GM19239 (cell line): ENCODE results near the gene DGKA.
"Not testable (repeated sequence)": the region's sequence is repeated elsewhere in the genome, so short reads cannot be mapped to it uniquely, and the experiment has no call there.

Experiments
- DNase-seq: peaks from one replicate; pipeline ENCODE4 v3.0.0; 2011; ENCODE audit warnings: low spot score; ENCODE audit not compliant: insufficient read length
- FAIRE-seq: peaks from 2 replicates; lab custom pipeline; 2011; peaks lifted over from hg19 to GRCh38; lab: Jason Lieb, UNC

DGKA gene

GRCh38 chr12:55965240-55965639 is 34.3 kb downstream of the DGKA start:
- no peak for FAIRE-seq
- DNase-seq, result no peak

DNA sequence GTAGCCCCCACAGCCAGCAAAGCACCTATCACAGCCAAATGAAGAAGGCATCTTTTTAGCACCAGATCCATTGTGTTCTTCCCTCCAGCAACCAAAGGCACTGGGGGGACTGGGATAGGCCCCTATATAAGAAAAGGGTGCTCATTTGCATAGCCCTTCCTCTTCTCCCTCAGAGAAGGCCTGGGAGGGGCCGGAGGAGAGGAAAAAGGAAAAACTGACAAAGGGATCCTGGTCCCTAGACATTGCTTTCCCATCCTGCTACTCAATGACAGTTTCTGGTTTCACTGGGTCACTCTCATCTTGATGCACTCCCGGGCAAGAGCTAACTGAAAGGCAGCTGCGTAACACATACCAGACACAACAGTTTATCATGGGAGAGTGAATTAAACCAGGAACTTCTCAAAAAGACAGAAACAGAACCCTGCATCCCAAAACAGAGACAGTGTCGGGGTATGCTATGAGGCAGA is 35.0 kb downstream of the DGKA start, which contains the start of gene PMEL:
Gene PMEL, minus strand, starts transcription at position 102 of the 467 bp plus-strand sequence. Its CDS starts 31 bp downstream, at position 71.
- FAIRE-seq, result no peak

GRCh38 chr12:55966408-55967281 is 35.7 kb downstream of the DGKA start, which contains the start of gene CDK2:
Gene CDK2 (plus strand): TSS chr12:55966830. CDS start chr12:55967009, 179 bp downstream.
- peak; percentile 77 for DNase-seq
- FAIRE-seq, result peak; percentile 87

More for the DNA sequence above, 35.0 kb downstream of the DGKA start, which contains the start of gene PMEL:
- no peak for DNase-seq

DNA sequence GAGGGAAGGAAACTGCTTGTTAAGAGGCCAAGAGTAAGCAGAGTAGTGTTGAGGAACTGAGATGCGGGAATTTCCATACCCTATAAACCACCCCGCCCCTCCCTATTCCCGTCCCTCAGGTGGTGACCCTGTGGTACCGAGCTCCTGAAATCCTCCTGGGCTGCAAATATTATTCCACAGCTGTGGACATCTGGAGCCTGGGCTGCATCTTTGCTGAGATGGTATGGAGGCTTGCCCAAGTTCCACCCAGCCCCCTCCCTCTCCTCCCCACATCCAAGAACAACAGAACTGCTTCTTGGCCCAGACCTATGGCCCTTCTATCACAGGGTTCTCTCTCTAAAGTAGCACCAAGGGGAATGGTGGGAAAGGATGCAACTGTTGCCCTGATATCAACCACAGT is 38.4 kb downstream of the DGKA start:
- FAIRE-seq, result no peak

GRCh38 chr12:55970775-55971174 is 39.8 kb downstream of the DGKA start:
- FAIRE-seq (no peak), DNase-seq (no peak)

More for the DNA sequence above, 38.4 kb downstream of the DGKA start:
- DNase-seq, result no peak

GRCh38 chr12:55972042-55972441 is 41.1 kb downstream of the DGKA start:
- FAIRE-seq, result no peak
- DNase-seq, result no peak

DNA sequence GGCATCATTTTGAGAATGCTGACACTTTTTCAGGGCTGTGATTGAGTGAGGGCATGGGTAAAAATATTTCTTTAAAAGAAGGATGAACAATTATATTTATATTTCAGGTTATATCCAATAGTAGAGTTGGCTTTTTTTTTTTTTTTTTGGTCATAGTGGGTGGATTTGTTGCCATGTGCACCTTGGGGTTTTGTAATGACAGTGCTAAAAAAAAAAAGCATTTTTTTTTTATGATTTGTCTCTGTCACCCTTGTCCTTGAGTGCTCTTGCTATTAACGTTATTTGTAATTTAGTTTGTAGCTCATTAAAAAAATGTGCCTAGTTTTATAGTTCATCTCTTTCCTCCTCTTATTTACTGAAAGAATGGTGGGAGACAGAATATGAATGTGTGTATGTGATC is 41.5 kb downstream of the DGKA start:
- DNase-seq, result no peak

GRCh38 chr12:55972911-55973598 is 42.1 kb downstream of the DGKA start:
- no peak for DNase-seq
- FAIRE-seq, result peak; percentile 70

More for the DNA sequence above, 41.5 kb downstream of the DGKA start:
- no peak for FAIRE-seq

DNA sequence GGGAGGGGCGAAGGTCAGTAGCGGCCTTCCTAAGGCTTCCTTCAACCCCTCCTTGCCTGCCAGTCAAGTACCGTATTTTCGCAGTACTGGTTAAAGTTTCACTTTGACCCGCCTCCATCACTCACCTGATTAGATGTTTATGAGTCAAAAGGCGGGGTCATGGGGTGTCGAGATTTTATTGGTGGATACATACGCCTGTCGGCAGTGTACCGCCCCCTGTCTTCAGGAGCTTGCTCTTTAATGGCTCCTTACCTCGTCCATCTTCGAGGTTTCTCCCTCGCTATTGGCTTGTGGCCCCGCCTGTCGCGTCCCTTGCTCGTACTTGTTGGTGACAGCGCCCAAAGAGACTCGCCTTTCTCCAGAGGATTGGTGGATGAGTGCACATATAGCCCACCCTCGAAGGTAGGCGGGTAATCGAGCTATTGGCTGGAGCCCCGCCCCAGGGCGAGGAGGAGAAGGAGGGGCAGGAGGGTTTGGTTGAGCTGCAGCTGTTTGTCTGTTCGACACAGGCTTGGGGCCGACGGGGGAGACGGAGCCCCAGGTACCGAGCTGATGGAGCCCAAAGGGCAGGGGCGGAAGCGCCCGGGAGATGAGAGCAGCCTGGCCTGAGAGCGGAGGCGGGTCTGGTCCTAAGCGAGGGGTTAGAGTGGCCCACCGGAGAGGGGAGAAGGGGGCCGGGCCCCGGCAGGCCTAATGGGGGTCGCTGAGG is 42.8 kb downstream of the DGKA start, which contains the start of gene RAB5B:
Gene RAB5B, plus strand, starts transcription at position 480 of the 709 bp plus-strand sequence. CDS start 12,883 bp downstream, outside the sequence.
- FAIRE-seq (peak; percentile 100), DNase-seq (peak; percentile 87)

DNA sequence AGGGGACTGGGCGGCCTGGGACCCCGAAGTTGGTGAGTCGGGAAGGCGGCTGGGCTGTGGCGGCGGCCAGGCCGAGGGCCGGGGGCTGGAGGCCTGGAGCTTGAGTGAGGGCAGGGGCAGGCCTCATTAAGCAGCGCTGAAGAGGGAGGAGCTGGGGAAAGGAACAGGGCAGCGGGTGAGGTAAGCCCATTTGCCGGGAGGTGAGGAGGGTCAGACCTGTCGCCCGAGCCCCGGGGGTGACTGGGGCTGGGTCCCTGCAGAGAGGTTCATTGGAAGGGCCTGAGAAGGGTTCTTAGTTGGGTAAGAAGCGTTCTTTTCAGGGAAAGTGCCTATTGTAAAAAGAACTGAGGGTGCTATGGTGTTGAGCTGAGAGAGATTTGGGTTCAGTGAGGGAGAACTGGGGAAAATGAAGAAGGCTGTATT is 43.4 kb downstream of the DGKA start:
- FAIRE-seq, result no peak
- DNase-seq, result no peak

DNA sequence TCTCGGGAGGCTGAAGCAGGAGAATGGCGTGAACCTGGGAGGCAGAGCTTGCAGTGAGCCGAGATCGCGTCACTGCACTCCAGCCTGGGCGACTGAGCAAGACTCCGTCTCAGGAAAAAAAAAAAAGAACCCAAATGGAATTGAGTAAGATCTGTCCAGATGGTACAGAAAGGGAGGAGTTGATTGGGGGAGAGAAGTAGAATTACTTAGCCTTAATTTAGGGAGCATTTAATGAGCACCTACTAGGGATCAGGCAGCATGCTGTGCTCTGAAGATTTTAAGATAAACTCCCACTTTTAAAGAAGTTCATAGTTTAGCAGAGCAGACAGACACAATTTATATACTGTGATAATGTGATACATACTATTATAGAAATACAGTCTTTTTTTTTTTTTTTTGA is 47.4 kb downstream of the DGKA start:
- no peak for FAIRE-seq
- DNase-seq, result no peak

- no peak for DNase-seq
- no peak for FAIRE-seq
Measured at GRCh38 chr12:55979069-55979468, 48.1 kb downstream of the DGKA start.

- not testable (repeated sequence) for DNase-seq, FAIRE-seq
Measured at GRCh38 chr12:55981882-55982281, 50.9 kb downstream of the DGKA start.

- DNase-seq (no peak), FAIRE-seq (peak; percentile 87)
Measured at GRCh38 chr12:55982319-55982936, 51.5 kb downstream of the DGKA start.

DNA sequence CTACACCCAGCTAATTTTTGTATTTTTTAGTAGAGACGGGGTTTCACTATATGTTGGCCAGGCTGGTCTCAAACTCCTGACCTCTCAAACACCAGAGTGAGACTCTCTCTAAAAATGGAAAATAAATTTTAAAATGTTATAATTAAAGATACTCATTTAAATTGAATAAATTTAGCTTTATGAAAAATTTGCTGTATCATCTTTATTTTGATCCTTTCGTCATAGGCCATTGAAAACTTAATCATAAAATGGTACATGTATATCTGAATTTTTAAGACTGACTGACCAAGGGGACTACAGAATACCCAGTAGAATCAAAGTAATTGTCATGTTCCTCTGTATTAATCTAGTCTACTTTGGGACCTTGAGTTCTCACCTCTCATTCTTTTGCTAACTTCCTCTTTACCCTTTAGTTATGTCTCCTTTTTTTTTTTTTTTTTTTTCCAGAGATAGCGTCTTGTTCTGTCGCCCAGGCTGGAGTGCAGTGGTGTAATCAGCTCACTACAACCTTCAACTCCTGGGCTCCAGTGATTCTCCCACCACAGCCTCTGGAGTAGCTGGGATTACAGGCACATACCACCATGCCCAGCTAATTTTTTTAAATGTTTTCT is 52.4 kb downstream of the DGKA start:
- DNase-seq (no peak), FAIRE-seq (no peak)

- no peak for FAIRE-seq
- DNase-seq, result no peak
Measured at GRCh38 chr12:55984861-55985260, 53.9 kb downstream of the DGKA start.

- DNase-seq, result no peak
- FAIRE-seq, result no peak
Measured at GRCh38 chr12:55985341-55985740, 54.4 kb downstream of the DGKA start.

DNA sequence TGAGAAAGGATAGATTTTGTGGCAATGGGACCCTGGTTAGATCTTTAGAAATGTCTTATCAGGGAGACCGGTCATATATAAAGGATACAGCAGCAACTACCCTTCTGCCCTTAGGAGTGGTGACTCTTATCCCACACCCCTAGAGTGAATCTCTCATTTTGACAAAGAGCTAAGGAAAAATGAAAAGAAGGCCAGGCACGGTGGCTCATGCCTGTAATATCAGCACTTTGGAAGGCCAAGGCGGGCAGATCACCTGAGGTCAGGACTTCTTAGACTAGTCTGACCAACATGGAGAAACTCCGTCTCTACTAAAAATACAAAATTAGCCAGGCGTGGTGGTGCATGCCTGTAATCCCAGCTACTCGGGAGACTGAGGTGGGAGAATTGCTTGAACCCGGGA is 55.0 kb downstream of the DGKA start:
- FAIRE-seq, DNase-seq: not testable (repeated sequence)

DNA sequence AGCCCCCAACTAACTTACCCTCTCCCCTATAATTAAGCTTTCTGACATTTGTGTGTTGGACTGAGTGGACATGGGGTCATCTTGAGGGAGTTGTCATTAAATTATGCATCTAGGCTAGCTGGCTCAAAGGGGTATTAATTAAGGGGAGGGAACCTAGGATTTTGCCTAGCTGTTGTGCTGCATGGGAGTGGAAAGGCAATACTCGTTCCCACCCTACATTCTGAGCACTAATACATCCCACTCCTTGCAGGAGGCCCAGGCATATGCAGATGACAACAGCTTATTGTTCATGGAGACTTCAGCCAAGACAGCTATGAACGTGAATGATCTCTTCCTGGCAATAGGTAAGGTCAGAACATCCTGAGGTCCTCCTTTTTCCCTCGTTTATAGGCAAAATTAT is 60.1 kb downstream of the DGKA start:
- no peak for DNase-seq
- no peak for FAIRE-seq
